ENCODE measurements around the gene UGT3A1.
"Not testable (repeated sequence)": the region's sequence is repeated elsewhere in the genome, so short reads cannot be mapped to it uniquely, and the experiment has no call there.

DNA sequence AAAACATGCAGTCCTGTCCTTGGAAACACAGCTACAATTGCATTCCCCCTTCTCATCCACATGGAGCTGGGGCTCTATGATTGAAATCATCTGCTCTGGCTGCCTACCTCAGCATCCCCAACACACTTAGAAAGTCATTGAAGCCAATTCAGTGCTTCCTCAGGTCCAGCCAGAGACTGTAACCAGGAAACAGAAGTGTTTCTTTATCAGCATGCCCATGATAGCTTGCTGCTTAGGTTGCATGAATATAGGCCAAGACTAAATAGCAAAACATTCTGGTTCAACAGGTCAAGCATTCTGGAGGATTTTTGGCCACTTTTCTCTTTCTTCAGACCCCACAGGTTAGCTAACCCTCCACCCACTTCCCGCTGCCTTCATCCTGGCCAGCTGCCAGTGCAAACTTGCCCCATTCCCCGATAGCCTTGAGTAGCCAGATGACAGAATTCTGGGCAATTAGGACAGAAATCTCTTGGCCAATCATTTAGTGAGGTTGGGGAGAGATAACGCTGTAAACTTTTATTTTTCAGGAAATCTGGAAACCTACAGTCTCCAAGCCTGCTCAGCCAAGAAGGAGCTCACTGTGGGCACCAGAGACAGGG lies 43.4 kb upstream of the UGT3A1 start:
- TF ChIP-seq, protein P1, sequence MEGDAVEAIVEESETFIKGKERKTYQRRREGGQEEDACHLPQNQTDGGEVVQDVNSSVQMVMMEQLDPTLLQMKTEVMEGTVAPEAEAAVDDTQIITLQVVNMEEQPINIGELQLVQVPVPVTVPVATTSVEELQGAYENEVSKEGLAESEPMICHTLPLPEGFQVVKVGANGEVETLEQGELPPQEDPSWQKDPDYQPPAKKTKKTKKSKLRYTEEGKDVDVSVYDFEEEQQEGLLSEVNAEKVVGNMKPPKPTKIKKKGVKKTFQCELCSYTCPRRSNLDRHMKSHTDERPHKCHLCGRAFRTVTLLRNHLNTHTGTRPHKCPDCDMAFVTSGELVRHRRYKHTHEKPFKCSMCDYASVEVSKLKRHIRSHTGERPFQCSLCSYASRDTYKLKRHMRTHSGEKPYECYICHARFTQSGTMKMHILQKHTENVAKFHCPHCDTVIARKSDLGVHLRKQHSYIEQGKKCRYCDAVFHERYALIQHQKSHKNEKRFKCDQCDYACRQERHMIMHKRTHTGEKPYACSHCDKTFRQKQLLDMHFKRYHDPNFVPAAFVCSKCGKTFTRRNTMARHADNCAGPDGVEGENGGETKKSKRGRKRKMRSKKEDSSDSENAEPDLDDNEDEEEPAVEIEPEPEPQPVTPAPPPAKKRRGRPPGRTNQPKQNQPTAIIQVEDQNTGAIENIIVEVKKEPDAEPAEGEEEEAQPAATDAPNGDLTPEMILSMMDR (IDR thresholded peaks at IDR 0.05; ENCODE audit: poor library complexity), result not testable (repeated sequence)
- not testable (repeated sequence) for TF ChIP-seq EZH2 (IDR thresholded peaks at IDR 0.05; ENCODE audit: borderline replicate concordance)

Data from hepatocyte (in vitro differentiated cells).